Measurements from ENCODE around the gene FGD3. TPM values are rescaled to one million over a fixed set of nuclear protein-coding genes. Genes with fewer than 3 reads are reported as not detected.

FGD3 gene
- polyA plus RNA-seq, 2 of the 4 experiments (the other 2 are of a cell fraction), result 0.18 to 0.23 TPM

DNA sequence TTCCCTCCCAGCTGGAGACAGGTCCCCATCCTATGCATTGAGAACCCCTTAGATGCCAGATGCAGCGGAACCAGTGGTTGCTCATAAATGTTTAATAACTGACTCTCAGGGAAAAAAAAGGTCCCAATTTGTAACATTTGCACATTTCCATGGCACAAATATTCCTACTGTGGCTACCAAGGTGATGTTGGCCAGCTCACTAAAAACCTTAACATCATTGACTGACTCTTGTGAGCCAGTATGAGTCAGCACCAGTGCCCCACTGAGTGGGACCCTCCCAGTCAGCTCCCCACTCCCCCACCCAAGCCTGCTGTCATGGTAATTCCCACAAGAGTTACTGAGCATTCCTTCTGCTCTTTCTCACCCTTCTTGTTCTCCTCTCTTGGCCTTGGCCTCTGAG is 26.9 kb upstream of the FGD3 start:
- H3K9me3 ChIP-seq, result no peaks in the 10 kb centered on the region
- no peak for TF ChIP-seq NFE2L2 (conservative IDR thresholded peaks at IDR 0.05; ENCODE audit: low read length)
- TF ChIP-seq, protein P1, sequence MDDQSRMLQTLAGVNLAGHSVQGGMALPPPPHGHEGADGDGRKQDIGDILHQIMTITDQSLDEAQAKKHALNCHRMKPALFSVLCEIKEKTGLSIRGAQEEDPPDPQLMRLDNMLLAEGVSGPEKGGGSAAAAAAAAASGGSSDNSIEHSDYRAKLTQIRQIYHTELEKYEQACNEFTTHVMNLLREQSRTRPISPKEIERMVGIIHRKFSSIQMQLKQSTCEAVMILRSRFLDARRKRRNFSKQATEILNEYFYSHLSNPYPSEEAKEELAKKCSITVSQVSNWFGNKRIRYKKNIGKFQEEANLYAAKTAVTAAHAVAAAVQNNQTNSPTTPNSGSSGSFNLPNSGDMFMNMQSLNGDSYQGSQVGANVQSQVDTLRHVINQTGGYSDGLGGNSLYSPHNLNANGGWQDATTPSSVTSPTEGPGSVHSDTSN (IDR thresholded peaks at IDR 0.05), result no peak
- no peak for TF ChIP-seq RAD21 (conservative IDR thresholded peaks at IDR 0.05 in 1 of 2, IDR thresholded peaks at IDR 0.05 in 1 of 2)
- TF ChIP-seq ESRRA (IDR thresholded peaks at IDR 0.05; ENCODE audit: borderline replicate concordance, low read length), result no peak
- TF ChIP-seq, protein P2, sequence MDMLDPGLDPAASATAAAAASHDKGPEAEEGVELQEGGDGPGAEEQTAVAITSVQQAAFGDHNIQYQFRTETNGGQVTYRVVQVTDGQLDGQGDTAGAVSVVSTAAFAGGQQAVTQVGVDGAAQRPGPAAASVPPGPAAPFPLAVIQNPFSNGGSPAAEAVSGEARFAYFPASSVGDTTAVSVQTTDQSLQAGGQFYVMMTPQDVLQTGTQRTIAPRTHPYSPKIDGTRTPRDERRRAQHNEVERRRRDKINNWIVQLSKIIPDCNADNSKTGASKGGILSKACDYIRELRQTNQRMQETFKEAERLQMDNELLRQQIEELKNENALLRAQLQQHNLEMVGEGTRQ (IDR thresholded peaks at IDR 0.05), result no peak
- TF ChIP-seq CBX8 (IDR thresholded peaks at IDR 0.05), result no peak
- TF ChIP-seq NPAS2 (CRISPR knock-in tag; IDR thresholded peaks at IDR 0.05; ENCODE audit: borderline replicate concordance), result no peak
- no peak for TF ChIP-seq FOSB (CRISPR knock-in tag; IDR thresholded peaks at IDR 0.05)
- no peak for TF ChIP-seq ZFP36 (IDR thresholded peaks at IDR 0.05; ENCODE audit: borderline replicate concordance, partially characterized antibody)
- TF ChIP-seq, protein P3, sequence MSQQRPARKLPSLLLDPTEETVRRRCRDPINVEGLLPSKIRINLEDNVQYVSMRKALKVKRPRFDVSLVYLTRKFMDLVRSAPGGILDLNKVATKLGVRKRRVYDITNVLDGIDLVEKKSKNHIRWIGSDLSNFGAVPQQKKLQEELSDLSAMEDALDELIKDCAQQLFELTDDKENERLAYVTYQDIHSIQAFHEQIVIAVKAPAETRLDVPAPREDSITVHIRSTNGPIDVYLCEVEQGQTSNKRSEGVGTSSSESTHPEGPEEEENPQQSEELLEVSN (IDR thresholded peaks at IDR 0.05; ENCODE audit: borderline replicate concordance, low read depth), result no peak
- TF ChIP-seq RFX5 (IDR thresholded peaks at IDR 0.05), result no peak
- TF ChIP-seq KDM1A (IDR thresholded peaks at IDR 0.05; ENCODE audit: low read depth), result no peak
- no peak for TF ChIP-seq POLR2A (IDR thresholded peaks at IDR 0.05; ENCODE audit: low read length)
- TF ChIP-seq HEYL (CRISPR knock-in tag; IDR thresholded peaks at IDR 0.05), result no peak
- TF ChIP-seq MAZ (IDR thresholded peaks at IDR 0.05; ENCODE audit: borderline replicate concordance, low read depth, low read length), result no peak
- POLR2A ChIA-PET, result no interaction called here
- no peak for DNase-seq (ENCODE audit: low read depth in 1 of 2, low spot score in 1 of 2)
- WGBS (ENCODE audit: missing lambda C conversion rate), result 79% methylated on average over 1 of the region's 1 CpG
- H3K4me1 ChIP-seq, result no peaks in the 10 kb centered on the region
- no peak overlapping the region for H3K4me2 ChIP-seq
- FAIRE-seq, result no peak
- H3K4me3 ChIP-seq, result no peak overlapping the region
- CTCF ChIA-PET, result no interaction called here
- ATAC-seq, result no peak
- no peak overlapping the region for H3K27ac ChIP-seq

DNA sequence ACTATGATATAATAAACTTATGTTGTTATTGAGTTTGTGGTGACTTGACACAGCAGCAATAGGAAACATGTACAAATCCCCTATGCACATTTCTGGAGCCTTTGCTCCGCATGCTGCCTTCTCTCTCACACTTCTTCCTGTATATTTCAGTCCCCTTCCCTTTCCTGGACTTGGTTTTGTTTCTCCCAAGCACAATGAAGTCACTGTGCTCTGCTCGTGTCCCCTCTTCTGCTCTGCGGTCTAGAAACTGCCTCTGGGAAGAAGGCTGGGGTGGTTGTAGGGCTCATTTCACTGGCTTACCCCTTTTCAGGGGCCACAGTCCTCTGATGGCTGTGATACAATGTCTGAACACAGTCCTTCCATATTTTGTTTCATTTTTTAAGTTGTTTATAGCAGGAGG is 15.7 kb upstream of the FGD3 start:
- FAIRE-seq (no peak), ATAC-seq (no peak), DNase-seq (ENCODE audit: low read depth in 1 of 2, low spot score in 1 of 2) (no peak)
- no peak overlapping the region for H3K27ac ChIP-seq
- 42% methylated on average over 3 of the region's 3 CpGs for WGBS (ENCODE audit: missing lambda C conversion rate)
- H3K9me3 ChIP-seq, result no peaks in the 10 kb centered on the region
- TF ChIP-seq CHD4 (IDR thresholded peaks at IDR 0.05; ENCODE audit: borderline replicate concordance) (no peak), MAFK (IDR thresholded peaks at IDR 0.05; ENCODE audit: partially characterized antibody) (no peak), RFX5 (IDR thresholded peaks at IDR 0.05) (no peak), SMC3 (IDR thresholded peaks at IDR 0.05) (no peak), ESRRA (IDR thresholded peaks at IDR 0.05; ENCODE audit: borderline replicate concordance, low read length) (no peak), ZNF302 (CRISPR knock-in tag; IDR thresholded peaks at IDR 0.05) (no peak)
- TF ChIP-seq, protein P4, sequence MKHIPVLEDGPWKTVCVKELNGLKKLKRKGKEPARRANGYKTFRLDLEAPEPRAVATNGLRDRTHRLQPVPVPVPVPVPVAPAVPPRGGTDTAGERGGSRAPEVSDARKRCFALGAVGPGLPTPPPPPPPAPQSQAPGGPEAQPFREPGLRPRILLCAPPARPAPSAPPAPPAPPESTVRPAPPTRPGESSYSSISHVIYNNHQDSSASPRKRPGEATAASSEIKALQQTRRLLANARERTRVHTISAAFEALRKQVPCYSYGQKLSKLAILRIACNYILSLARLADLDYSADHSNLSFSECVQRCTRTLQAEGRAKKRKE (CRISPR knock-in tag; IDR thresholded peaks at IDR 0.05; ENCODE audit: low read depth), result no peak
- TF ChIP-seq, protein P5, sequence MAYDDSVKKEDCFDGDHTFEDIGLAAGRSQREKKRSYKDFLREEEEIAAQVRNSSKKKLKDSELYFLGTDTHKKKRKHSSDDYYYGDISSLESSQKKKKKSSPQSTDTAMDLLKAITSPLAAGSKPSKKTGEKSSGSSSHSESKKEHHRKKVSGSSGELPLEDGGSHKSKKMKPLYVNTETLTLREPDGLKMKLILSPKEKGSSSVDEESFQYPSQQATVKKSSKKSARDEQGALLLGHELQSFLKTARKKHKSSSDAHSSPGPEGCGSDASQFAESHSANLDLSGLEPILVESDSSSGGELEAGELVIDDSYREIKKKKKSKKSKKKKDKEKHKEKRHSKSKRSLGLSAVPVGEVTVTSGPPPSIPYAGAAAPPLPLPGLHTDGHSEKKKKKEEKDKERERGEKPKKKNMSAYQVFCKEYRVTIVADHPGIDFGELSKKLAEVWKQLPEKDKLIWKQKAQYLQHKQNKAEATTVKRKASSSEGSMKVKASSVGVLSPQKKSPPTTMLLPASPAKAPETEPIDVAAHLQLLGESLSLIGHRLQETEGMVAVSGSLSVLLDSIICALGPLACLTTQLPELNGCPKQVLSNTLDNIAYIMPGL (CRISPR knock-in tag; IDR thresholded peaks at IDR 0.05; ENCODE audit: borderline replicate concordance), result no peak
- POLR2A ChIA-PET, result no interaction called here
- H3K4me1 ChIP-seq, result peaks cover 13% of the 10 kb centered on the region; the same call in 2 of the 3 replicates
- H3K4me2 ChIP-seq, result no peak overlapping the region
- no peak overlapping the region for H3K4me3 ChIP-seq
- CTCF ChIA-PET, result interaction anchor here (0.6 to 0.7 kb wide), 2 partner anchors 714 to 1634 kb away, joined by 3 read pairs; no protein-coding TSS in a partner anchor

Data from A549 (cell line).